Right lung (tissue), 10 donors: Measurements from ENCODE around the gene MLF1. TPM values are rescaled to one million over a fixed set of nuclear protein-coding genes. Genes with fewer than 3 reads are reported as not detected.
"Not testable (repeated sequence)": the region's sequence is repeated elsewhere in the genome, so short reads cannot be mapped to it uniquely, and the experiment has no call there.

Source experiments
- DNase-seq, 2 donors: peaks; one replicate each; pipeline ENCODE4 v3.0.0-alpha.2; 2013
- long read RNA-seq, 8 donors: transcript quantifications; one replicate each; lab custom pipeline, GENCODE V29; 2026
- polyA plus RNA-seq, 5 donors: library from polyadenylated mRNA; unstranded; fragments of 120-200 nt; gene quantifications; one replicate each; pipeline versions ENCODE4 v1.2.1 to v1.2.3, GENCODE V29; 2013; ENCODE audit warnings: inconsistent platforms in 1 of 5, low replicate concordance in 1 of 5; ENCODE audit not compliant: insufficient read length in 5 of 5, insufficient read depth in 1 of 5

MLF1 gene, protein sequence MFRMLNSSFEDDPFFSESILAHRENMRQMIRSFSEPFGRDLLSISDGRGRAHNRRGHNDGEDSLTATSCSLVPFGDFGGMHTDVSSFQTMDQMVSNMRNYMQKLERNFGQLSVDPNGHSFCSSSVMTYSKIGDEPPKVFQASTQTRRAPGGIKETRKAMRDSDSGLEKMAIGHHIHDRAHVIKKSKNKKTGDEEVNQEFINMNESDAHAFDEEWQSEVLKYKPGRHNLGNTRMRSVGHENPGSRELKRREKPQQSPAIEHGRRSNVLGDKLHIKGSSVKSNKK
- 10 to 100 TPM; 54.8 to 90.4 (median 72.1) TPM for polyA plus RNA-seq
- long read RNA-seq, donor 1, transcript MLF1-202 (7 exons, 2,222 nt): minor isoform, 11 of 36 reads
- long read RNA-seq, donor 1, transcript MLF1-201 (7 exons, 2,203 nt): major isoform, 24 of 36 reads
- long read RNA-seq, donor 1, partial matches to known transcripts: 0 of 36 reads
- long read RNA-seq, donor 1, other reads (novel, unspliced or antisense): 0 of 36 reads
- long read RNA-seq, donor 2, transcript MLF1-201 (7 exons, 2,203 nt): major isoform, 10 of 12 reads
- long read RNA-seq, donor 2, partial matches to known transcripts: 0 of 12 reads
- long read RNA-seq, donor 2, other reads (novel, unspliced or antisense): 0 of 12 reads
- long read RNA-seq, donor 3, transcript MLF1-201 (7 exons, 2,203 nt): major isoform, 13 of 45 reads
- long read RNA-seq, donor 3, partial matches to known transcripts: 28 of 45 reads
- long read RNA-seq, donor 3, other reads (novel, unspliced or antisense): 0 of 45 reads
- long read RNA-seq, donor 4, transcript MLF1-202 (7 exons, 2,222 nt): minor isoform, 7 of 17 reads
- long read RNA-seq, donor 4, transcript MLF1-201 (7 exons, 2,203 nt): major isoform, 10 of 17 reads
- long read RNA-seq, donor 4, partial matches to known transcripts: 0 of 17 reads
- long read RNA-seq, donor 4, other reads (novel, unspliced or antisense): 0 of 17 reads
- long read RNA-seq, donor 5, transcript MLF1-201 (7 exons, 2,203 nt): major isoform, 37 of 50 reads
- long read RNA-seq, donor 5, transcript MLF1-202 (7 exons, 2,222 nt): minor isoform, 9 of 50 reads
- long read RNA-seq, donor 5, partial matches to known transcripts: 0 of 50 reads
- long read RNA-seq, donor 5, other reads (novel, unspliced or antisense): 0 of 50 reads
- long read RNA-seq, donor 6, transcript MLF1-202 (7 exons, 2,222 nt): minor isoform, 10 of 29 reads
- long read RNA-seq, donor 6, transcript MLF1-201 (7 exons, 2,203 nt): major isoform, 18 of 29 reads
- long read RNA-seq, donor 6, partial matches to known transcripts: 0 of 29 reads
- long read RNA-seq, donor 6, other reads (novel, unspliced or antisense): 0 of 29 reads
- long read RNA-seq, donor 7, transcript MLF1-201 (7 exons, 2,203 nt): major isoform, 12 of 25 reads
- long read RNA-seq, donor 7, transcript MLF1-202 (7 exons, 2,222 nt): minor isoform, 5 of 25 reads
- long read RNA-seq, donor 7, partial matches to known transcripts: 0 of 25 reads
- long read RNA-seq, donor 7, other reads (novel, unspliced or antisense): 5 of 25 reads
- long read RNA-seq, donor 8, partial matches to known transcripts: 10 of 19 reads
- long read RNA-seq, donor 8, other reads (novel, unspliced or antisense): 0 of 19 reads

DNA sequence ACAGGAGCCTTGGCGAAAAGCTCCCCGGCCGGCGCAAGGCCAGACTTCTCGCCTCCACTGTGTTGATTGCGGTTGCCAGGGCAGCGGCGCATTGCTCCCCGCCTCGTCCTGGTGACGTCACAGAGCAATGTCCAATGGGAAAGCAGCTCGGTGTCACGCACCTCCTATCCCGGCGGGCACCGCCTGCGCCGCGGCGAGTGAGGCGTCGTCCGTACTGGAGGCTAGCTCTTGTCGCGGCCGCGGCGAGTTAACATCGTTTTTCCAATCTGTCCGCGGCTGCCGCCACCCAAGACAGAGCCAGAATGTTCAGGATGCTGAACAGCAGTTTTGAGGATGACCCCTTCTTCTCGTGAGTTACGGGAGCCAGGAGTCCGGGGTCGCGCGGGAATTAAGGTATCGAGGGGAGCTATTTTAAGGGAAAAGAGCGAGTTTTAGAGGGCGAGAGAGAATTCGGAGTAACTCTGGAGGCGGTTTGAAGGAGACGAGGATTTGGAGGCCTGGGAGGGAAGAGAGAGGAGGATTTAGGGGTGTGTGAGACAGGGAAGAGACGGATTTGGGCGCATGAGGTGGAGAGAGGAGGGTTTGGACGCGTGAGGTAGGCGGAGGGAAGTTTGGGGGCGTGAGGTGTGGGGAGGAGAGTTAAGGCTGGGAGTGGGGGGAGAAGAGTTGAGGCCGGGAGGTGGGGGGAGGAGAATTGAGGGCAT lies at the start of gene MLF1:
MLF1 (plus strand) TSS at position 196 of the 704 bp plus-strand sequence; CDS start at position 303, 107 bp downstream.
- peak; percentile 96 to 98 for DNase-seq

DNA sequence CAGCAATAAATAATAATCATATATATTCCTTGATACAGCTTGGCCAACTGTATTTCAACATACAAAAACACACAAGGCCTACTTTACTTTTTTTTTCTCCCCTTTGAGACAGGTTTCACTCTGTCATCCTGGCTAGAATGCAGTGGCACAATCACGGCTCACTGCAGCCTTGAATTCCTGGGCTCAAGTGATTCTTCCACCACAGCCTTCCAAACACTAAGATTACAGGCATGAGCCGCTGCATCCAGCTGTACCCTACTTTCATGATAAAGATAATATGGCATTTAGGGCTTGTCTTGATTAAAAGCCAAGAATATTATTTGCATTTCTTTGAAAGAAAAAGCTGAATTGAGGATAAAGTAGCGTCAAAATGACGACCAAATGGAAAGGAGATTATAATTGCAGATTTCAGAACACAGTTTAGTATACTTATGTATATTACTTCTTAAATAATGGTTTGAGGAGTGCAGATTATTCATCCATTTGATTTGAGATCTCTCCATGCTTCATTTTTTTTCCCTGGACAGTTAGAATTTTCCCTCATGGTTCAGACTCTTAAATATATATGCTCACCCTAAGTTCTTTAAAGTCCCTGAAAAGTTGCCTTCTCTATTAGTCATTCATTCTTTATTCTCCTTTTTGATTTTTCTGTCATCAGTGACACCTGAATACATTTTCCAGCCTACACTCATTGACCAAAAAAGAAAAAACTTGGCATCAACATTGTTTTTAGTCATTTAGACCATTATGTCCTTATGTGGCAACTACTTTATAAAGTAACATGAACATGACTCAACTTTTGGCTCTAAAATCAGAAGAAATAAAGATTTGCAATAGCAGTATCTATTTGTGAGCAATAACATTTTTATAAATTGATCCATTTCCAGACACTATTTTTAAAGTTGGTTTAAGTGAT lies 48.5 kb upstream of the MLF1 start:
- no peak for DNase-seq

DNA sequence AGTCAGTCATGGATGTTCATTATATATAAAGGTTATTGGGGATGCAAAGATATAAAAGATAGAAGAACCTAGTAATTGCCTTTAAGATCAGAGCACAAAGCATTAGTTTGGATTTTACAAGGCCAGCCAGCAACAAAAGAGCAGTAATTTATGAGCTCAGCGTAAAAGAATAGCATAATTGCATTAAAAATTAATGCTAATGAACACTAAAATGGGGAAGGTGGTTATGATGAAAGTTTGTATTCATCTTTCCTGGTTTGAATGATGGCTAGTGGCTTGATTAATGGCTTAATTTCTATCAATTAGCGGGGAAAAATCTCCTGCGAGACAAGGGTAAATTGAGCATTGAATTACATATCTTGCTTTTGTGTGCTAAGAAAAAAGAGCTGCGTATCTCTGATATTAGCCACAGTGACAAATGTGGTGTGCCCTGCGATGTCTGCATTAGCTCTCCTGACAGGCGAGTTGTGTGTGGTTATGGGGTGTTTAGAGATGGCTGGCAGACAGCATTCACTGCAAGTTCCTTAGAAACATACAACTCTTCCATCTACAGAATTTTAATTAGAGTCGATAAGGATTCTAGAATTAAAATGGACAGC lies 42.8 kb upstream of the MLF1 start:
- DNase-seq: no peak

- DNase-seq: no peak
These were observed 39.7 kb upstream of the MLF1 start for GRCh38 chr3:158531334-158531733.

DNA sequence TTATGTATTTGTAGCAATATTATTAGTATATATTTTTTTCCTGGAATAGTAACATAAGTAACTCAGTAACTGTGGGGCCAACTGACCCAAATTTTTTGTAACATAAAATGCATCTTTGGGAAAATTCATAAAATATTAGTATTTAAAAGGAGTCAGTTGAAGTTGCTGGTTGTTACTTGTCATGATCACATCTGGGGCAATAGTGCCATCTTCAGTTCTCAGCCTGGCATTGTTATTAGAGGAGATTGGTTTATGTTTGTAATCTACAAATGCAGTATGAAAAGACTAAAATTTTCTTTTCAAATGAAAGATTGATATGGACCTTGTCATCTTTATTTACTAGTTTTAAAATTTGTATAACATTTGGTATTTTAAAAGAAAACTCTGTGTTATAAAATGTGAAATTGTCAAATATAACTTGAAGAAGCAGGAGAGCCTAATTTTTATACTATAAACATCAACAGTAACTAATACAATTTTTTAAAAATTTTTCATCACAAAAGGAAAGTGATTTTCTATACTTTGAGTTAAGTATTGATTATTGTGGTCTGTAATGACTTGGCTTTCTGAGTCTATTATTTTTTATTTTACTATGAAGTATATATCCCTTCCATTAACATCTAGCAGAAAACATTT lies 38.8 kb upstream of the MLF1 start:
- DNase-seq: no peak

DNA sequence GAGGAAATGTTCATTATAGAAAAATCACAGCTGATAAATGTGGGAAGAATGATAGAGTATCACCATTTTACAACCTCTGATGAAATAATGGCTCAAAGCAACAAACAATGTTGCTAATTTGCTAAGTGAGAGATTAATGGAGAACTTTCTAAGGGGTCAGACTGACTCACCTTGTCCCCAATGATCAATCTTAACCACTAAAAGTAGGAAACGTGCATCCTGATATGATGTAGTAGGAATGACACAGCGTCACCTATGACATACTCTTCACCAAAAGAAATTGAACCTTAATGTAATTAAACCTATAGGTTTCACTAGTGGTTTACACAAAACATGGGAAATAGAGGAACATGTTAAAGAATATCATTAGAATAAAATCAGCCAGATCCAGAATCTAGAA lies 35.1 kb upstream of the MLF1 start:
- no peak for DNase-seq

GRCh38 chr3:158539414-158540014 lies 31.5 kb upstream of the MLF1 start:
- DNase-seq: peak in 1 of 2 donors; percentile 32

DNA sequence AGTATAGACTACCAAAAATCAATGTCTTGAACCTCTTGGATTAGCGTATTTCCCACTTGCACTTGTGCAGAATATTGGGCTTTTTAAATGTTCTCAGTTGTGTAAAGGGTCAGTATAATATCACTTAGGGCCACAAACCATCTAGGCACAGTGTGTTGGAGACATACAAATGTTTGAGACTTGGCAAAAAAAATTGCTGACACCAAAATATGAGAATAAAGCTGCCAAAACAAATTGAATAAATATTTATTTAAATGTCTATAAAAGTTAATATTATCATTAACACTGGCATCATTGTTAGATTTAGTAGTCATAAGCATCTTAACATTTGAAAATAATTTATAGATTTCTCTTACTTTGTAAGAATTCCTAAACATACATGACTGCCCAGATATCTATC lies 30.9 kb upstream of the MLF1 start:
- no peak for DNase-seq

DNA sequence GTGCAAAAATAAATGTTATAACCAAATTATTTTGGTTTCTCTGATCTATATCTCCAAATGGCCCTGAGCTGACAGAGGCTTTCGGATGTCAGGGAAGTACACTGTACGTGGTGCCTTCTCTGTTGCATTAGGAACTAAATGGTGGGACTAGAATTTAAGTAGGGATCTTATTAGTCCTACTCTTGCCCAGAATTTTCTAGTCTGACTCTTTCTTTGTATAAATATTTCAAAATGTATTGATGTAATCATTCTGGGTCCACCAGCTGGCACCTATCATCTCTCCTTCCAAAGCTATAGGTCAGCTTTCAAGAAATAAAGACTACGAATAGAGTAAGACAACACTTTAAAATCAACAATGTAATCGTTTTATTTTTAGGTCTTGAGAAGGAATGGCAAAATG lies 22.3 kb upstream of the MLF1 start:
- DNase-seq: peak; percentile 62

GRCh38 chr3:158549938-158550337 lies 21.1 kb upstream of the MLF1 start:
- not testable (repeated sequence) for DNase-seq

DNA sequence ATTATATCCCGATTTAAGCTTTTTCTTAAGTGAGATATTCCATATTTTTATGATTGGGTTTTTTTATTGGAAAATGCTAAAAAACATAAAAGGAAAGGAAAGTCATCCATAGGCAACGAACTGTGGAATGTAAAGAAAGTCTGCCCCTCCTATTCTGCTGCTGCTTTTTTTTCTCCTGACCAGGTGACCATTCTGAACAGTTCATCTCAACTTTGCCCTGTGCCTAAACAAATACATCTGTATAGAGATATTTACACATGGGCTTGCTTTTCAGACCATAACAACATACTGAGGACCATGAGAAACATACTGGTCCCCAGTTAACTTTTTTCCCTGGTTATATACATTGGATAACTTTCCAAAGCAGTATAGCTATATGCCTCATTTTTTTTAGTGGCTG lies 18.9 kb upstream of the MLF1 start:
- no peak for DNase-seq

- DNase-seq: no peak
These were observed 11.5 kb upstream of the MLF1 start for GRCh38 chr3:158559504-158559903.

GRCh38 chr3:158560979-158561378 lies 10.0 kb upstream of the MLF1 start:
- DNase-seq: no peak

GRCh38 chr3:158562674-158563073 lies 8.3 kb upstream of the MLF1 start:
- DNase-seq: no peak

DNA sequence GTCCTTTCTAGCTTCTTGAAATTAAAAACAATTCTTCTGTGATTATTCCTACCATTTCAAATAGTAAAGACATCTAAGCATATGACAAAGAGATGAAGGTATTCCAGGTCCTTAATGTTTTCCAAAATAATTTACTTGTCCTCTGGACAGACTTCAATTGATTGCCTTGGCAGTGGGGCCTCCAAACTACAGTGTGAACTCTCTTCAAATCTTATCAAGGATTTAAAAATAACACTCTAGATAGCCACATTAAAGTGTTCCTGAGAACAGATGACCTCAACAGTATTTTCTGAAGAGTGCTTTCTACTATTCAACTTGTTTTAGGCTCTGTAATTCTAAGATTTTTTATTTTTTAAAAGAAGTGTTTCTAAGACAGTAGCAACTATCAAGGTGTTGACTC lies 7.9 kb upstream of the MLF1 start:
- DNase-seq: no peak

- DNase-seq: no peak
These were observed 5.9 kb upstream of the MLF1 start for GRCh38 chr3:158565076-158565475.

DNA sequence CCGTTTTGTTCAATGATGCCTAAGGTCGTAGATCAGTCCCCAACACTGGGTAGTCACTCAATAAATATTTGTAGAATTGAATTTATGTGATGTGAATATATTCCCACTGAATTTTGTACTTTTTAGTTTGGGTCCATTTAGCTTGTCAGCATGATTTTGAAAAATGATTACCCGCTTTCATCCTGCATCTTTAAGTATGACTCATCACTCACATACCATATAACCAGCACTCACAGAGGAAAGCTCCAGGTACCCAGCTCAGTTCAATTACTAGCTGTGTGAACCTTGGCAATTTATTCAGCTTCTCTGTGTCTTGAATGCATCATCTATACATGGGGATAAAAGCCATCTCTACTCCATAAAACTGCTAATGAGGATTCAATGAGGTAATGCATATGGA lies 2.2 kb upstream of the MLF1 start:
- no peak for DNase-seq

DNA sequence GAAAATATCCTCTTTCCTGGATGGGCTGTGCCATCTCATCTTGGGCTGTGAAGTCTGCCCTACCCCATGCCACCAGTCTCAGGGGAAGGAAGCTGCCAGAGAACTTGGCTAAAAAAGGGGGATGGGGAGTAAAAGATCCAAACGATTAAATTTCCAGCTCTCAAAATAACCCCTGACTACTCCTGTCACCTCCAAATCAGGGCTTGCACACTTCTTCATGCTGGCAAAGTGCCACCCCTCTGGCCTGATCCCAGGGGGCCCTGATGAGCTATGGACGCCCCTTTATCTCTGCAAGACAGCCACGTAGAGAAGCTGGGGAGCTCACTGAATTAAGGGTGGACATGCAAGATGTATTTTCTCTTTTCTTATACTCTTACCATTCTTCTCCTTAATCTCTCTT lies 1.2 kb upstream of the MLF1 start:
- no peak for DNase-seq
